Colonic mucosa (tissue), 4 donors: Measurements from ENCODE around the gene JDP2. TPM values are rescaled to one million over a fixed set of nuclear protein-coding genes. Genes with fewer than 3 reads are reported as not detected.

Experiments
- DNase-seq: peaks from one replicate; pipeline ENCODE4 v3.0.0-alpha.2; 2020
- H3K27ac ChIP-seq: fragments of 200-600 bp; one replicate; pipeline ENCODE4 v1.8.0; 2021
- H3K27me3 ChIP-seq: fragments of 200-600 bp; one replicate; pipeline ENCODE4 v1.8.0; 2021
- H3K36me3 ChIP-seq: fragments of 200-600 bp; one replicate; pipeline ENCODE4 v1.8.0; 2021
- H3K4me1 ChIP-seq: fragments of 200-600 bp; one replicate; pipeline ENCODE4 v1.8.0; 2021; ENCODE audit warnings: mild to moderate bottlenecking
- H3K4me3 ChIP-seq: fragments of 200-600 bp; one replicate; pipeline ENCODE4 v1.8.0; 2021
- H3K9ac ChIP-seq, 2 donors: one replicate each; pipeline ENCODE4 v1.7.0; 2013; ENCODE audit warnings: control low read depth in 2 of 2, low read depth in 2 of 2, low read length in 2 of 2
- H3K9me3 ChIP-seq: fragments of 200-600 bp; one replicate; pipeline ENCODE4 v1.8.0; 2021
- CTCF ChIP-seq: fragments of 200-600 bp; IDR thresholded peaks from one replicate; pipeline ENCODE4 v1.8.0; 2022; ENCODE audit warnings: antibody characterized with exemption, mild to moderate bottlenecking
- intact Hi-C: fragments of 100-400 bp; cut with DNase I; formaldehyde crosslinking; loops from one replicate; pipeline ENCODE4 v1.14.1; 2022
- total RNA-seq, 2 donors: library from RNA; stranded (reverse); fragmentation: NEBNext Ultra II Directional in 1 of 2; extraction: Animal tissue kit (Norgen Biotek cat#: 25700) in 1 of 2; gene quantifications; one replicate each; pipeline ENCODE4 v1.2.1, GENCODE V29; 2021
- donor health status: healthy.
- donor health status: DM: no; HTN: no; CAD: no.
- donor health status: DM: no; HTN: no; CAD: no.

JDP2 gene
- total RNA-seq, 2 donors from 2014 or later = 19.4 to 37.1 TPM

GRCh38 chr14:75460394-75460793 lies 32.6 kb downstream of the JDP2 start:
- H3K4me1 ChIP-seq = peaks cover 5% of the 10 kb centered on the region
- intact Hi-C loops = no loop called here
- no peak for DNase-seq

GRCh38 chr14:75461303-75461702 lies 33.5 kb downstream of the JDP2 start:
- H3K9ac ChIP-seq = no peak overlapping the region
- no peak overlapping the region for H3K4me3 ChIP-seq
- no peak overlapping the region for H3K27ac ChIP-seq
- H3K27me3 ChIP-seq = no peaks in the 10 kb centered on the region
- no peak for DNase-seq
- H3K9me3 ChIP-seq = no peaks in the 10 kb centered on the region
- no peaks in the 10 kb centered on the region for H3K36me3 ChIP-seq
- peaks cover 5% of the 10 kb centered on the region for H3K4me1 ChIP-seq
- intact Hi-C loops = no loop called here
- no peak for TF ChIP-seq CTCF

More at GRCh38 chr14:75460394-75460793, 32.6 kb downstream of the JDP2 start:
- H3K9ac ChIP-seq = no peak overlapping the region
- H3K27me3 ChIP-seq = no peaks in the 10 kb centered on the region
- H3K36me3 ChIP-seq = no peaks in the 10 kb centered on the region
- H3K9me3 ChIP-seq = no peaks in the 10 kb centered on the region
- TF ChIP-seq CTCF = no peak
- H3K27ac ChIP-seq = no peak overlapping the region
- no peak overlapping the region for H3K4me3 ChIP-seq

GRCh38 chr14:75461755-75462349 lies 34.0 kb downstream of the JDP2 start:
- Histone ChIP-seq H3K9me3 (no peaks in the 10 kb centered on the region), H3K27ac (no peak overlapping the region), H3K9ac (no peak overlapping the region), H3K4me3 (no peak overlapping the region), H3K4me1 (peaks cover 5% of the 10 kb centered on the region), H3K27me3 (no peaks in the 10 kb centered on the region), H3K36me3 (no peaks in the 10 kb centered on the region)
- no peak for TF ChIP-seq CTCF
- intact Hi-C loops = no loop called here
- no peak for DNase-seq

- no peak overlapping the region for H3K4me3 ChIP-seq
- H3K9me3 ChIP-seq = no peaks in the 10 kb centered on the region
- H3K4me1 ChIP-seq = peaks cover 10% of the 10 kb centered on the region
- intact Hi-C loops = no loop called here
- TF ChIP-seq CTCF = no peak
- H3K36me3 ChIP-seq = no peaks in the 10 kb centered on the region
- no peak for DNase-seq
- no peaks in the 10 kb centered on the region for H3K27me3 ChIP-seq
- H3K9ac ChIP-seq = no peak overlapping the region
- no peak overlapping the region for H3K27ac ChIP-seq
Observed at GRCh38 chr14:75464626-75465025, 36.8 kb downstream of the JDP2 start.

- no peak for DNase-seq
- no peaks in the 10 kb centered on the region for H3K27me3 ChIP-seq
- H3K9ac ChIP-seq = no peak overlapping the region
- no peak for TF ChIP-seq CTCF
- H3K4me1 ChIP-seq = peaks cover 19% of the 10 kb centered on the region
- H3K36me3 ChIP-seq = peaks cover 6% of the 10 kb centered on the region
- no peak overlapping the region for H3K4me3 ChIP-seq
- no peak overlapping the region for H3K27ac ChIP-seq
- intact Hi-C loops = no loop called here
- H3K9me3 ChIP-seq = no peaks in the 10 kb centered on the region
Observed at GRCh38 chr14:75467763-75468162, 39.9 kb downstream of the JDP2 start.
